ENCODE results near the gene BBS4.
"Not testable (repeated sequence)": the region's sequence is repeated elsewhere in the genome, so short reads cannot be mapped to it uniquely, and the experiment has no call there.

BBS4 gene

DNA sequence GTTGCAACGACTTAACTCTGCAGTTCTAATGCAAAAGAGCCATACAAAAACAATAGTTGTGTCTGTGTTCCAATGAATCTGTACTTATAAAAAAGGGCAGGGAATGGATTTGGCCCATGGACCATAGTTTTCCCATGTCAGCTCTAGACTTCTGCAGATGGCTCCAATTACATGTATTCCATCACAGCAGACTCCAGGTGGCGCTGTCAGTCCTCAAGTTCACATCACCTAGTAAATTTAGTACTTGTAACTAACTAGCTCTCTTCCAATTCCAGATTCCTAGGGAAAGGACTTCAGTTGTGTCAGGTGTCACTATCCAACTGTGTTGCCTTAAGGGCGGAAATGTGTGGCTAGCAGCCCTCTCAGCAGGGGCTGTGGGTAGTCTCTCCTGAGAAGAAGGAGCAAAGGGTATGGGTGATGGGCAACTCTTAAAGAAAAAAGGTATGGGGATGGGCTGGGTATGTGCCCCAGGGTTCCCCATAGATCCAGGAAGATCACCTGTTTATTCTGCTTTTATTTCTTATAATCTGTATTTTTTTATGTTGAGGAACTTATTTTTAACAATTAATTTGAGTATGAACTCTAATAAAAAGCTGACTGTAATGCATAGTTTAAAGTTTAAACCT is 36.2 kb downstream of the BBS4 start:
- H3K27me3 Mint-ChIP-seq (ENCODE audit: low read depth) = no peaks in the 10 kb centered on the region
- no peak overlapping the region for H3K4me3 Mint-ChIP-seq
- H3K9me3 Mint-ChIP-seq = no peaks in the 10 kb centered on the region
- no peaks in the 10 kb centered on the region for H3K4me1 Mint-ChIP-seq
- TF ChIP-seq, protein P1, sequence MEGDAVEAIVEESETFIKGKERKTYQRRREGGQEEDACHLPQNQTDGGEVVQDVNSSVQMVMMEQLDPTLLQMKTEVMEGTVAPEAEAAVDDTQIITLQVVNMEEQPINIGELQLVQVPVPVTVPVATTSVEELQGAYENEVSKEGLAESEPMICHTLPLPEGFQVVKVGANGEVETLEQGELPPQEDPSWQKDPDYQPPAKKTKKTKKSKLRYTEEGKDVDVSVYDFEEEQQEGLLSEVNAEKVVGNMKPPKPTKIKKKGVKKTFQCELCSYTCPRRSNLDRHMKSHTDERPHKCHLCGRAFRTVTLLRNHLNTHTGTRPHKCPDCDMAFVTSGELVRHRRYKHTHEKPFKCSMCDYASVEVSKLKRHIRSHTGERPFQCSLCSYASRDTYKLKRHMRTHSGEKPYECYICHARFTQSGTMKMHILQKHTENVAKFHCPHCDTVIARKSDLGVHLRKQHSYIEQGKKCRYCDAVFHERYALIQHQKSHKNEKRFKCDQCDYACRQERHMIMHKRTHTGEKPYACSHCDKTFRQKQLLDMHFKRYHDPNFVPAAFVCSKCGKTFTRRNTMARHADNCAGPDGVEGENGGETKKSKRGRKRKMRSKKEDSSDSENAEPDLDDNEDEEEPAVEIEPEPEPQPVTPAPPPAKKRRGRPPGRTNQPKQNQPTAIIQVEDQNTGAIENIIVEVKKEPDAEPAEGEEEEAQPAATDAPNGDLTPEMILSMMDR (IDR thresholded peaks at IDR 0.05; ENCODE audit: unreplicated experiment in 3 of 3) = peak; percentile 61 to 72 (median 61)
- H3K27ac Mint-ChIP-seq = no peak overlapping the region
- H3K36me3 Mint-ChIP-seq (ENCODE audit: low read depth) = peaks cover 28% of the 10 kb centered on the region

DNA sequence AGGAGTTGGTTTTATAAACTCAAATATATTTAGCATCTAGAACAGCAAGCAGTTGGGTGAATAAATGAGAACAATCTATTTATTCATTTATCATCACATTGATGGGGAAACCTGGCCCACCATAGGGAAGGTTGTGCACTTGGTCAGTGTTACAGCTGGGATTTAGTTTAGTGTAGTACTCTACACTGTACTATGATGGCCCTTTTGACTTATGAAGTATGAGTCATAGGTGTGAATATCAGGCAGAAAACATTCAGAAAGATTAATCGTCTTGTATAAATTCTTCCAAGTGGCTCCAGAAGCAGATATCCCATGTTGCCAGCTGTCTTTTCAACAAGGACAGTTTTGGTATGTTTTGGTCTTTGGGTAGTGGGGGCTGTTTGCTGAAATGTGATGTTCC is 38.0 kb downstream of the BBS4 start:
- H3K4me1 Mint-ChIP-seq = no peaks in the 10 kb centered on the region
- TF ChIP-seq, protein P1 (IDR thresholded peaks at IDR 0.05; ENCODE audit: unreplicated experiment in 3 of 3) = no peak
- H3K27me3 Mint-ChIP-seq (ENCODE audit: low read depth) = no peaks in the 10 kb centered on the region
- H3K36me3 Mint-ChIP-seq (ENCODE audit: low read depth) = peaks cover 25% of the 10 kb centered on the region
- H3K4me3 Mint-ChIP-seq = no peak overlapping the region
- no peak overlapping the region for H3K27ac Mint-ChIP-seq
- H3K9me3 Mint-ChIP-seq = no peaks in the 10 kb centered on the region

DNA sequence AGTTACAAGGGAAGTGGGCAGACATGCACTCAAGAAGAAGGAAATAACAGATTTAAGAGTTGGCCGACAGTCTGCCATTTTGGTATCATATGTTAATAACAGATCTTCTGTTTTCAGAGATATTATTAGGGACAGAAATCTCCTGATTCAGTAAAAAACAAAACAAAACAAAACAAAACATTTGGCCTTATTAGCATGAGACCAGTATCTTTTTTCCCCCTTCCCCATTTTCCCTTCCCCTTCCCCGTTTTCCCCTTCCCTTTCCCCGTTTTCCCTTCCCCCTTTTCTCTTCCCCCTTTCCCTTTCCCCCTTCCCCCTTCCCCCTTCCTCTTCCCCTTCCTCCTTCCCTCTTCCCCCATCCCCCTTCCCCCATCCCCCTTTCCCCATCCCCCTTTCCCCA is 39.4 kb downstream of the BBS4 start:
- H3K27me3 Mint-ChIP-seq (ENCODE audit: low read depth) = no peaks in the 10 kb centered on the region
- H3K4me1 Mint-ChIP-seq = no peaks in the 10 kb centered on the region
- no peak overlapping the region for H3K4me3 Mint-ChIP-seq
- no peak overlapping the region for H3K27ac Mint-ChIP-seq
- no peaks in the 10 kb centered on the region for H3K9me3 Mint-ChIP-seq
- H3K36me3 Mint-ChIP-seq (ENCODE audit: low read depth) = peaks cover 21% of the 10 kb centered on the region
- TF ChIP-seq, protein P1 (IDR thresholded peaks at IDR 0.05; ENCODE audit: unreplicated experiment in 3 of 3) = no peak

DNA sequence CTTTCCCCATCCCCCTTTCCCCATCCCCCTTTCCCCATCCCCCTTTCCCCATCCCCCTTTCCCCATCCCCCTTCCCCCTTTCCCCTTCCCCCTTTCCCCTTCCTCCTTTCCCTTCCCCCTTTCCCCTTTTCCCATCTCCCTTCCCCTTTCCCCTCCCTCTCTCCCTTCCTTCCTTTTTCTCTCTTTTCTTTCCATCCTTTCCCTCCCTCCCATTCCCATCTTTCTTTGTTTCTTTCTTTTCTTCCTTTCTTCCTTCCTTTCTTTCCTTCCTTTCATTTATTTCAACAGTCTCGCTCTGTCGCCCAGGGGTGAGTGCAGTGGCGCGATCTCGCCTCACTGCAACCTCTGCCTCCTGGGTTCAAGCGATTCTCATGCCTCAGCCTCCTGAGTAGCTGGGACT is 39.8 kb downstream of the BBS4 start:
- H3K27me3 Mint-ChIP-seq (ENCODE audit: low read depth); H3K27ac Mint-ChIP-seq; H3K4me3 Mint-ChIP-seq: not testable (repeated sequence)

DNA sequence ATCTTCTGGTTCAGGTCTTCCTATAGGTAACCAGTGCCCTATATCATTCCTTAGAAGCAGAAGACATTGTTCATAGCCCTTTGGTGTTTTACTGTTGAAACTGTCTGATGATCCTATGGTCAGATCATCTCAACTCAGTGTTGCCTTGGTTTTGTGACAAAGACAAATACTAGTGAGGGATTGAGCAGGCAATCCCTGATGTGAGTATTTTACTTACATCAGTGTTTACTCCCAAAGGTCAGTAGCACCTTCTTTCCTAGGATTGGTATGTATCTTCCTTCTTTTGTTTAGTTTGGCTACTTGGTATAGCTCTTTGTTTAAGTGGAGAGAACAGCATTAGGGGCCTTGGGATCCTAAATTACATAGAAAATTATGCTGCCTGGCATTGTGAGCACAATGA is 41.1 kb downstream of the BBS4 start:
- Mint-ChIP-seq H3K27ac (no peak overlapping the region), H3K4me3 (no peak overlapping the region), H3K27me3 (ENCODE audit: low read depth) (no peaks in the 10 kb centered on the region), H3K4me1 (no peaks in the 10 kb centered on the region), H3K36me3 (ENCODE audit: low read depth) (peaks cover 31% of the 10 kb centered on the region), H3K9me3 (no peaks in the 10 kb centered on the region)
- TF ChIP-seq, protein P1 (IDR thresholded peaks at IDR 0.05; ENCODE audit: unreplicated experiment in 3 of 3) = no peak

More for the DNA sequence above, 39.8 kb downstream of the BBS4 start:
- H3K36me3 Mint-ChIP-seq (ENCODE audit: low read depth) = peaks cover 21% of the 10 kb centered on the region
- H3K4me1 Mint-ChIP-seq, H3K9me3 Mint-ChIP-seq: not testable (repeated sequence)

DNA sequence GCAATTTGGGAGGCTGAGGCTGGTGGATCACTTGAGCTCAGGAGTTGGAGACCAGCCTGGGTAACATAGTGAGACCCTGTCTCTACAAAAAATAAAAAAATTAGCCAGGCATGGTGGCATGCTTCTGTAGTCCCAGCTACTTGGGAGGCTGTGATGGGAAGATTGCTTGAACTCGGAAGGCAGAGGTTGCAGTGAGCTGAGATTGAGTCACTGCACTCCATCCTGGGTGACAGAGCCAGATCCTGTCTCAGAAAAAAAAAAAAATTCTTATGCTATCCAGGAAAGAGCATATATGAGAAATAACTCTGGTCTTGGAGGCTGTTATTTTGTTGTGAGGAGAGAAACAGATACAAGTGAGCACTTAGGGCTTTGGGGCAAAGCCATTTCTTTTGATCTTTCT is 42.2 kb downstream of the BBS4 start:
- not testable (repeated sequence) for H3K9me3 Mint-ChIP-seq; H3K4me3 Mint-ChIP-seq; H3K4me1 Mint-ChIP-seq; H3K27me3 Mint-ChIP-seq (ENCODE audit: low read depth); H3K27ac Mint-ChIP-seq
- peaks cover 40% of the 10 kb centered on the region for H3K36me3 Mint-ChIP-seq (ENCODE audit: low read depth)

DNA sequence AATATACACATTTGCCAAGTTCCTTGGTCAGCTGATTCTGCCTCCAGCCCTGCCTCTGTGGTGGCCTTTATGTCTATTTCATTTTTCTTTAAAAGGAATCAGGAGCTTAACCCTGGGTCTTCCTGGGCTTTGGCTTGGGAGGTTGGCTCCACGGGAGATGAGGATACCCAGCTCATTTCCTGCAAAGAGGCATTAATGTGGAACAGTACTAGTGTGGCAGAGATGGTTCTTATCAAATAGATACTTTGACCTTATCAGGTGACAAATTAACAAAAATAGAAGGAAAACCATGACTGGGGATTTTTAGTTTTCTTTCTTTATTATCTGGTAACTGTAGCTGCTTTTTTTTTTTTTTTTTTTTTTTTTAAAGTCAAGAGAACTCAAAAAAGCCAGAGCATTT is 42.8 kb downstream of the BBS4 start:
- Mint-ChIP-seq H3K9me3 (no peaks in the 10 kb centered on the region), H3K27ac (no peak overlapping the region), H3K36me3 (ENCODE audit: low read depth) (peaks cover 39% of the 10 kb centered on the region), H3K4me3 (no peak overlapping the region), H3K4me1 (no peaks in the 10 kb centered on the region), H3K27me3 (ENCODE audit: low read depth) (no peaks in the 10 kb centered on the region)
- TF ChIP-seq, protein P1 (IDR thresholded peaks at IDR 0.05; ENCODE audit: unreplicated experiment in 3 of 3) = no peak

All from nephron (organoid).